ENCODE data around the gene TBCD. TPM values are rescaled to one million over a fixed set of nuclear protein-coding genes. Genes with fewer than 3 reads are reported as not detected.

Gene TBCD
- total RNA-seq, 3 donors from 2014 or later, result 45.4 to 65.9 (median 53.3) TPM

DNA sequence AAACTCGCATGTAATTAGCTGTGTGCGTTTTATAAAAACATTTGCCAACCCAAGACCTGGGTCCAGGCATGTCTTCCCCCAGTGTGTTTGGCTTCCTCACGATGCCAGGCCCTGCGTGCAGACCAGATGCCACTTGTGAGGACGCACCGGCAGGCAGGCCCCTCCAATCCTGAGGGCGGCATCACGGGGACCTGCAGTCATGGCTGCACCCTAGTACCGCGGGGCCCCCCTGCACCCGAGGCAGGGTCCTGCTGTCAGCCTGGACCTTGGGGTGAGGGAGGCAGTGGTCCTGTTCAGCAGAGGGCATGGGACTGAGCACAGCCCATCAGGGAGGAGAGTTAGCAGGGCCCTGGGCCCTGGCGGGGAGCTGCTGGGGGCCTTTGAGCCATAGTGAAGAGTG is 143.2 kb downstream of the TBCD start:
- intact Hi-C loops (cut with DNase I; ENCODE audit: low total_unique reads), result no loop called here
- Histone ChIP-seq H3K36me3 (no peaks in the 10 kb centered on the region), H3K9me3 (no peaks in the 10 kb centered on the region), H3K27me3 (no peaks in the 10 kb centered on the region), H3K27ac (no peak overlapping the region), H3K4me1 (peaks cover 10 to 26% of the 10 kb centered on the region in 2 donors), H3K4me3 (no peak overlapping the region)
- DNase-seq (ENCODE audit: low spot score in 2 of 2), result no peak
- TF ChIP-seq POLR2A (IDR thresholded peaks at IDR 0.05), result no peak

DNA sequence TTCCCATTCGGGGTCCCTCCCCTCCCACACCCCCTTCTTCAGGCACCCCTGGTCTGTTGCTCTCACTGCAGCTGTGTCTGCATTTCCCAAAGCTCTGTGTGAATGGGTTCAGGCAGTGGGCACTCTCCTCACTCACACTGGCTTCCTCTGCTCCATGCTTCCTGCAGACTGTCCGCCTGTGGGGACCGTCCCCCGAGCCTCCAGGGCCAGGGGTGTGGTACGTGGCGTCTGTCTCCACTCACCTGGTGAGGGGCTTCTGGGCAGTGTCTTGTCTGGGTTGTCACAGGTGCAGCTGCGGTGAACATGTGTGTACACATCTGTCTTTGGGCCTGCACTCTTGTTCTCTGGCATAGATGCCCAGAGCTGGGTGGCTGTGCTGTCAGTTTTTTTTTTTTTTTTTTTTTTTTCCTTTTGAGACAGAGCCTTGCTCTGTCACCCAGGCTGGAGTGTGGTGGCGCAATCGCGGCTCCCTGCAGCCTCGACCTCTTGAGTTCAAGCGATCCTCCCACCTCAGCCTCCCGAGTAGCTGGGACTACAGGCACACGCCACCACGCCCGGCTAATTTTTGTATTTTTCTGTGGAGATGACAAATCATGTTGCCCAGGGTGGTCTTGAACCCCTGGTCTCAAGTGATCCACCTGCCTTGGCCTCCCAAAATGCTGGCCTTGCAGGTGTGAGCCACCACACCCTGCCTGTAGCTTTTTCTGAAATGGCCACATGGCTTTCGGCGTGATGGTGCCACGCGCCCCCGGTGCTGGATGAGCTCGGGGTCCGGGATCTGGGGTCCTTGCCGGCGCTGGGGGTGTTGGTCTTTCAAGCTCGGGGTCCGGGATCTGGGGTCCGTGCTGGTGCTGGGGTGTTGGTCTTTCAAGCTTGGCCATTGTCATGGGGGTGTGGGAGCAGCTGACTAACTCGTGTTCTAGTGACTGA is 144.5 kb downstream of the TBCD start:
- DNase-seq (ENCODE audit: low spot score in 2 of 2), result no peak
- H3K27ac ChIP-seq, result no peak overlapping the region
- intact Hi-C loops (cut with DNase I; ENCODE audit: low total_unique reads), result no loop called here

DNA sequence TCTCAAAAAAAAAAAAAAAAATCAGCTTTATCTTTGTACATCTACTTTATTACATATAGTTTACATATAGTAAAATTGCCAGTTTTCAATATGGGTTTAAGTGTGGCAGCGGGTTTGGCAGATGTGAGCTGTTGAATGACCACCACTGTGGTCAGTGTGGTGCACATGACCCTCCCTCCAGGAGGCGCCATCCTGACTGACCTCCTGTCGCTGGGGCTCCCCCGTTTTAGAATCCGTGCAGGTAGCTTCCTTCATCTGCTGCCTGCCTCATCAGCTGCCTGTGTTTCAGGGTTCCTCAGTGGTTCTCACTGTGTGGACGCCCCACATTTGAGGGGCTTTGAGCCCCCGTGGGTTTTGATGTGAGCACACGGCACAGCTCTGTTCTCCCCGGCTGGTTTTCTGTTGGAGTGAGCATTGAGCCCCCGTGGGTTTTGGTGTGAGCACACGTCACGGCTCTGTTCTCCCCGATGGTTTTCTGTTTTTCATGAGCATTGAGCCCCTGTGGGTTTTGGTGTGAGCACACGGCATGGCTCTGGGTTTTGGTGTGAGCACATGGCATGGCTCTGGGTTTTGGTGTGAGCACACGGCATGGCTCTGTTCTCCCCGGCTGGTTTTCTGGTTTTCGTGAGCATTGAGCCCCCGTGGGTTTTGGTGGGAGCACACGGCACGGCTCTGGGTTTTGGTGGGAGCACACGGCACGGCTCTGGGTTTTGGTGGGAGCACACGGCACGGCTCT is 145.8 kb downstream of the TBCD start:
- intact Hi-C loops (cut with DNase I; ENCODE audit: low total_unique reads), result no loop called here
- Histone ChIP-seq H3K4me1 (peaks cover 4 to 7% of the 10 kb centered on the region in 2 donors), H3K27ac (no peak overlapping the region), H3K36me3 (no peaks in the 10 kb centered on the region), H3K27me3 (no peaks in the 10 kb centered on the region), H3K4me3 (no peak overlapping the region), H3K9me3 (no peaks in the 10 kb centered on the region)
- DNase-seq (ENCODE audit: low spot score in 2 of 2), result no peak
- TF ChIP-seq POLR2AphosphoS5 (IDR thresholded peaks at IDR 0.05) (no peak), POLR2A (IDR thresholded peaks at IDR 0.05) (no peak)
- TF ChIP-seq, protein P1, sequence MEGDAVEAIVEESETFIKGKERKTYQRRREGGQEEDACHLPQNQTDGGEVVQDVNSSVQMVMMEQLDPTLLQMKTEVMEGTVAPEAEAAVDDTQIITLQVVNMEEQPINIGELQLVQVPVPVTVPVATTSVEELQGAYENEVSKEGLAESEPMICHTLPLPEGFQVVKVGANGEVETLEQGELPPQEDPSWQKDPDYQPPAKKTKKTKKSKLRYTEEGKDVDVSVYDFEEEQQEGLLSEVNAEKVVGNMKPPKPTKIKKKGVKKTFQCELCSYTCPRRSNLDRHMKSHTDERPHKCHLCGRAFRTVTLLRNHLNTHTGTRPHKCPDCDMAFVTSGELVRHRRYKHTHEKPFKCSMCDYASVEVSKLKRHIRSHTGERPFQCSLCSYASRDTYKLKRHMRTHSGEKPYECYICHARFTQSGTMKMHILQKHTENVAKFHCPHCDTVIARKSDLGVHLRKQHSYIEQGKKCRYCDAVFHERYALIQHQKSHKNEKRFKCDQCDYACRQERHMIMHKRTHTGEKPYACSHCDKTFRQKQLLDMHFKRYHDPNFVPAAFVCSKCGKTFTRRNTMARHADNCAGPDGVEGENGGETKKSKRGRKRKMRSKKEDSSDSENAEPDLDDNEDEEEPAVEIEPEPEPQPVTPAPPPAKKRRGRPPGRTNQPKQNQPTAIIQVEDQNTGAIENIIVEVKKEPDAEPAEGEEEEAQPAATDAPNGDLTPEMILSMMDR (IDR thresholded peaks at IDR 0.05), result no peak

More for the DNA sequence above, 144.5 kb downstream of the TBCD start:
- Histone ChIP-seq H3K9me3 (no peaks in the 10 kb centered on the region), H3K27me3 (no peaks in the 10 kb centered on the region), H3K4me1 (peaks cover 6 to 14% of the 10 kb centered on the region in 2 donors), H3K4me3 (no peak overlapping the region), H3K36me3 (no peaks in the 10 kb centered on the region)
- TF ChIP-seq POLR2A (IDR thresholded peaks at IDR 0.05), result no peak
- TF ChIP-seq, protein P1 (IDR thresholded peaks at IDR 0.05), result no peak

DNA sequence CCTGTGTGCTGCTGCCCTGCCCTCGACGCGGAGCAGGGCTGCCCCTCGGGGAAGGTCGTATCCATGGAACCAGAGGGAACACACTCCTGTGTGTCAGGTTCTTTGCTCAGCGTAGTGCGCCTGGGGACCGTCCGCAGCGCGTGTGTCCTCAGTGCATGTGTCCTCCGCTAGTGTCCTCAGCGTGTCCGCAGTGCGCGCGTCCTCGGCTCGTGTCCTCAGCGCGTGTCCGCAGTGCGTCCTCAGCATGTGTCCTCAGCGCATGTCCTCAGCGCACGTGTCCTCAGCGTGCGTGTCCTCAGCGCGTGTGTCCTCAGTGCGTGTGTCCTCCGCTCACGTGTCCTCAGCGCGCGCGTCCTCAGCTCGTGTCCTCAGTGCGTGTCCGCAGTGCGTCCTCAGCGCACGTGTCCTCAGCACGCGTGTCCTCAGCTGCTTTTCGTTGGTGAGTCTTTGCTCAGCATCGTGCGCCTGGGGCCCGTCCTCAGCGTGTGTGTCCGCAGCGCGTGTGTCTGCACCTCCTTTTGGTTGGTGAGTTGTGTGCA is 147.2 kb downstream of the TBCD start:
- intact Hi-C loops (cut with DNase I; ENCODE audit: low total_unique reads), result no loop called here
- Histone ChIP-seq H3K9me3 (no peaks in the 10 kb centered on the region), H3K27ac (no peak overlapping the region), H3K27me3 (no peaks in the 10 kb centered on the region), H3K4me3 (no peak overlapping the region), H3K4me1 (no peaks in the 10 kb centered on the region), H3K36me3 (no peaks in the 10 kb centered on the region)
- TF ChIP-seq, protein P1 (IDR thresholded peaks at IDR 0.05), result no peak
- no peak for TF ChIP-seq POLR2A (IDR thresholded peaks at IDR 0.05)
- no peak for TF ChIP-seq POLR2AphosphoS5 (IDR thresholded peaks at IDR 0.05)
- no peak for DNase-seq (ENCODE audit: low spot score in 2 of 2)

DNA sequence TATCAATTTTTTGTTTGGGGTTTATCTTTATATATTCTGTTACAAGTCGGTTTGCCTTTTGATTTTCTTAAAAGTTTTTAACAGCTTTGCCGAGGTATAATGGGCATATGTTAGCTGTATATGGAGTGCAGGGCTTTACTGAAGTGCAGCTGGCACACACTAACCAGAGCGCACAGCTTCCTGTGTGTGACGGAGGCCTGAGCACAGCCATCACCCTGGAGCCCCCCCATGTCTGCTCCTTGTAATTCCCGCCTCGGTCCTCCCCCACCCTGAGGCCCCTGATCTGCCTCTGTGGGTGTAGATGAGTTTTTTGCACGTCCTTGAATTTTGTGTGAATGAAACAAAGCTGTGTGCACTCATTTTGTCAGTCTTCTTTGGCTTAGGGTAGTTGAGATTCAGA is 148.1 kb downstream of the TBCD start:
- H3K27me3 ChIP-seq, result no peaks in the 10 kb centered on the region
- no peaks in the 10 kb centered on the region for H3K36me3 ChIP-seq
- intact Hi-C loops (cut with DNase I; ENCODE audit: low total_unique reads), result no loop called here
- TF ChIP-seq, protein P1 (IDR thresholded peaks at IDR 0.05), result no peak
- TF ChIP-seq POLR2A (IDR thresholded peaks at IDR 0.05) (no peak), POLR2AphosphoS5 (IDR thresholded peaks at IDR 0.05) (no peak)
- H3K4me3 ChIP-seq, result peak overlapping the region in 1 of 3 donors; percentile 15
- H3K4me1 ChIP-seq, result no peaks in the 10 kb centered on the region
- peak overlapping the region in 1 of 2 donors; percentile 9 for H3K27ac ChIP-seq
- no peak for DNase-seq (ENCODE audit: low spot score in 2 of 2)
- no peaks in the 10 kb centered on the region for H3K9me3 ChIP-seq

All from breast epithelium (tissue), 4 donors.